ENCODE data around the gene SCGB2B2.
"Not testable (repeated sequence)": the region's sequence is repeated elsewhere in the genome, so short reads cannot be mapped to it uniquely, and the experiment has no call there.

The SCGB2B2 gene

GRCh38 chr19:34676697-34677385 lies at the start of gene SCGB2B2:
TSS of gene SCGB2B2 (minus strand) at chr19:34677159. CDS start at chr19:34594563, 82,596 bp downstream.
- peak; percentile 69 for DNase-seq

GRCh38 chr19:34725400-34725799 lies 48.4 kb upstream of the SCGB2B2 start:
- no peak for DNase-seq

GRCh38 chr19:34722353-34722752 lies 45.4 kb upstream of the SCGB2B2 start:
- no peak for DNase-seq

- DNase-seq = no peak
Observed at GRCh38 chr19:34715357-34715756, 38.4 kb upstream of the SCGB2B2 start.

- no peak for DNase-seq
Observed at GRCh38 chr19:34713262-34713637, 36.3 kb upstream of the SCGB2B2 start.

GRCh38 chr19:34712395-34713261 lies 35.7 kb upstream of the SCGB2B2 start:
- peak; percentile 2 for DNase-seq

- DNase-seq = no peak
Observed at GRCh38 chr19:34711890-34712289, 34.9 kb upstream of the SCGB2B2 start.

- no peak for DNase-seq
Observed at GRCh38 chr19:34707661-34708060, 30.7 kb upstream of the SCGB2B2 start.

- no peak for DNase-seq
Observed at GRCh38 chr19:34692549-34692948, 15.6 kb upstream of the SCGB2B2 start.

- DNase-seq = no peak
Observed at GRCh38 chr19:34690372-34690771, 13.4 kb upstream of the SCGB2B2 start.

GRCh38 chr19:34688592-34688991 lies 11.6 kb upstream of the SCGB2B2 start:
- DNase-seq = no peak

- DNase-seq = no peak
Observed at GRCh38 chr19:34687348-34687747, 10.4 kb upstream of the SCGB2B2 start.

GRCh38 chr19:34686455-34686854 lies 9.5 kb upstream of the SCGB2B2 start:
- no peak for DNase-seq

GRCh38 chr19:34685266-34685665 lies 8.3 kb upstream of the SCGB2B2 start:
- DNase-seq = not testable (repeated sequence)

- no peak for DNase-seq
Observed at GRCh38 chr19:34681478-34681877, 4.5 kb upstream of the SCGB2B2 start.

GRCh38 chr19:34678421-34678820 lies 1.5 kb upstream of the SCGB2B2 start:
- DNase-seq = no peak

GRCh38 chr19:34678085-34678412 lies 1.1 kb upstream of the SCGB2B2 start:
- no peak for DNase-seq

- DNase-seq = peak; percentile 83
Observed at GRCh38 chr19:34677386-34678084, 576 bp upstream of the SCGB2B2 start, which contains the start of gene ZNF302. TSS of gene ZNF302 (plus strand) at chr19:34677678. CDS start at chr19:34678805, 1,127 bp downstream.

GRCh38 chr19:34675919-34676318 lies 1.0 kb downstream of the SCGB2B2 start:
- DNase-seq = no peak

GRCh38 chr19:34675250-34675649 lies 1.7 kb downstream of the SCGB2B2 start:
- no peak for DNase-seq

GRCh38 chr19:34673590-34673989 lies 3.4 kb downstream of the SCGB2B2 start:
- no peak for DNase-seq

- DNase-seq = no peak
Observed at GRCh38 chr19:34671972-34672371, 5.0 kb downstream of the SCGB2B2 start.

GRCh38 chr19:34669305-34669704 lies 7.7 kb downstream of the SCGB2B2 start:
- DNase-seq = no peak

GRCh38 chr19:34668690-34669089 lies 8.3 kb downstream of the SCGB2B2 start:
- DNase-seq = not testable (repeated sequence)
